ENCODE results near the gene ETV6. TPM values are rescaled to one million over a fixed set of nuclear protein-coding genes. Genes with fewer than 3 reads are reported as not detected.
A peak's percentile ranks its signal among the peaks of the same experiment; 100 is the strongest.

Gene ETV6
- total RNA-seq, 1 donor from 2014 or later: 7.3 TPM

DNA sequence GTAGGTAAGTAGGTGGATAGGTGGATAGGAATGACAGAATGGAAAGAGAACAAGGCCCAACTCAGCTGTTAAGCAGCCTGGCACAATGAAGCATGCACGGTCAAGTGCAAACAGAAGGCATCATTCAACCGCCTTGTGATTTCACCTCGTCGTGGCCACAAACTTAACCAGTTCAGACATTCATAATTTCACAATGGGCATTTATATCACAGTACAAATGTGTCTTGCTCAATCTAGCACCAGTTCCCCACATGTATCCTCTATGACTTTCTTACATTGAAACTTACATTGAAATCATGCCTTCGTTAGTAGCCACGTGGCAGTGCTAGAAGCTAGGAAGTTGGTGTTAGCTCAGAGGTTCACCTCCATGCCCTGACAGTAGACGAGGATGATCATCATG, 207.5 kb downstream of the ETV6 start:
- DNase-seq (ENCODE audit: low read depth in 2 of 2): no peak

DNA sequence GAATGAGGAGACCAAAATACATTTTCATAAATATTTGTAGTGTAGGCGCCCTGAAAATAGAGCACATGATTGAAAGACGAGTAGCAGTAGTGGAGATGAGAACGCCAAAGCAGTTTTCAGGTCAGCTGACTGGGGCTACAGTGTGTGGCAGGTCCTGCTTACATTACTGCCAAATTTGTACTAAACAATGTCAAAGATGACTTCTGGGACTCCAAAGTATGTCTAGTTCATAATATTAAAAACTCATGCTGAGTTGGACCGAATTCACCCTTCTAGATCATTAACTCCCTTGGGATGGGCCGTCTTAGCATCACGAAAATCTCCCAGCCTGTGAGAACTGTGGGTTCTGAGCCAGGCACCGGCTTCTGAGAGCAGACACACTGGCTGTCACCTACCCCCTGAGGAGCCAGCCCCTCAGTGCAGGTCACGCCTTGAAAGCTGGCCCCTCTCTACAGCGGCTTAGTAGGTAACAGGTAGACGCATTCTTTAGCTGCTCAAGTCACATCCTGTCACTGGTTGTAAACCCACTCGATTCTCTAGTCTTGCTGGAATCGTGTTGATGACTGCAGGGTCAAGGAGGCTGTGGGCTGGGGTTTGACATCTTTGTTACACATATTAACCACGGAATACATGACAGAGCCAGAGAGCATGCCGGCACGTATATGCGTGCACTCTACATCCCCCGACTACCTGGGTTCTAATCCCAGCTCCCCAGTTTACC, 210.4 kb downstream of the ETV6 start:
- DNase-seq (ENCODE audit: low read depth in 2 of 2): no peak

GRCh38 chr12:11861155-11861863, 211.8 kb downstream of the ETV6 start:
- no peak for DNase-seq (ENCODE audit: low read depth in 2 of 2)

DNA sequence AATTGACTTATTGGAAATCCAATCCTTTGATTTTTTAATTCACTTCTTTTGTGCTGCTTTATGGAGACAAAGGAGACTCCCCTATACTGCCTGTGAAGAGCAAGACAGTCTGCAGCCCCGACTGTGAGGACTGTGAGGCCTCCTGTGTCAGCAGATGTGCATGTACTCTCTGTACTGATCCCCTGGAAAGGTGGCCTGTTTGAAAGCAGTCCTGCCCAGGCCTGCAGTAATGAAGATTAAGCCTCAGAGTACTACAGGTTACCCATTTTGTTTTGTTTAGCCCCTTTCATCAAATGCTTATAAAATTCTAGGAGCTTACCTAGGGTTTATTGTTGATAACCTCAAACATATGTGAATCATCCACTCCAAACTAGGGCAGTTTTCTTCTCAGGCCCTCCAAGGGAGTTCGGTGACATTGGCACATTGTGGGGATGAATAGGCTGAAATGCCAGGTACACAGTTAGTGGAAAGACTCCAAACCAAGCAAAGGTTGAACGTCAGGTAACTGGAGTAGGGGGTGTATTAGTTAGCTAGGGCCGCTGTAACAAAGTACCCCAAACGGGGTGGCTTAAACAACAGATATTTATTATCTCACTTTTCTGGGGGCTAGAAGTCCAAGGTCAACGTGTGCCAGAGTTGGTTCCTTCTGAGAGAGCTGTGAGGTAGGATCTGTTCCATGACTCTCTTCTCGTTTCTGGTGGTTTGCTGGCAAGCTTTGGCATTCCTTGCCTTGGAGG, 212.6 kb downstream of the ETV6 start:
- DNase-seq (ENCODE audit: low read depth in 2 of 2): no peak

GRCh38 chr12:11862798-11863197, 213.3 kb downstream of the ETV6 start:
- DNase-seq (ENCODE audit: low read depth in 2 of 2): peak in 1 of 2 donors; percentile 69

GRCh38 chr12:11863478-11863906, 214.0 kb downstream of the ETV6 start:
- peak; percentile 61 to 70 for DNase-seq (ENCODE audit: low read depth in 2 of 2)

- peak in 1 of 2 donors; percentile 84 for DNase-seq (ENCODE audit: low read depth in 2 of 2)
Measured at GRCh38 chr12:11863988-11864387, 214.5 kb downstream of the ETV6 start.

DNA sequence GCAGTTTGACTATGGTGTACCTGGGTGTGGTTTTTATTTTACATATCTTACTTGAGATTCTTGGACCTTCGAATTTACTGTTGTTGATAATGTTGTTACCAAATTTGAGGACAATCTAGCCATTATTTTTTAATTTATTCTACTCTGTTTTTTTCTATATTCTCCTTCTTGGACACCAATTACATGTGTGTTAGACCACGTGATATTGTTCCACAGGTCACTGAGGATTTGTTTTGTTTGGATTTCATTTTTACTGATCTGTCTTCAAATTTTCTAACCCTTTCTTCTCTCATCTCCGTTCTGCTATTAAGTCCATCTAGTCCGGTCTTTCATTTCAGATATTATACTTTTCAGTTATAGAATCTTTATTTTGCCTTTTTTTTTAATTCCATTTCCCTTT, 216.3 kb downstream of the ETV6 start:
- DNase-seq (ENCODE audit: low read depth in 2 of 2): no peak

GRCh38 chr12:11868027-11868426, 218.6 kb downstream of the ETV6 start:
- DNase-seq (ENCODE audit: low read depth in 2 of 2): no peak

- no peak for DNase-seq (ENCODE audit: low read depth in 2 of 2)
Measured at GRCh38 chr12:11869406-11869805, 219.9 kb downstream of the ETV6 start.

- no peak for DNase-seq (ENCODE audit: low read depth in 2 of 2)
Measured at GRCh38 chr12:11870041-11870451, 220.6 kb downstream of the ETV6 start.

- no peak for DNase-seq (ENCODE audit: low read depth in 2 of 2)
Measured at GRCh38 chr12:11872055-11872454, 222.6 kb downstream of the ETV6 start.

- peak; percentile 62 to 79 for DNase-seq (ENCODE audit: low read depth in 2 of 2)
Measured at GRCh38 chr12:11875414-11875935, 226.0 kb downstream of the ETV6 start.

GRCh38 chr12:11876307-11876706, 226.8 kb downstream of the ETV6 start:
- peak in 1 of 2 donors; percentile 44 for DNase-seq (ENCODE audit: low read depth in 2 of 2)

GRCh38 chr12:11877102-11877826, 227.8 kb downstream of the ETV6 start:
- no peak for DNase-seq (ENCODE audit: low read depth in 2 of 2)

GRCh38 chr12:11877869-11878780, 228.7 kb downstream of the ETV6 start:
- peak; percentile 48 to 91 for DNase-seq (ENCODE audit: low read depth in 2 of 2)

DNA sequence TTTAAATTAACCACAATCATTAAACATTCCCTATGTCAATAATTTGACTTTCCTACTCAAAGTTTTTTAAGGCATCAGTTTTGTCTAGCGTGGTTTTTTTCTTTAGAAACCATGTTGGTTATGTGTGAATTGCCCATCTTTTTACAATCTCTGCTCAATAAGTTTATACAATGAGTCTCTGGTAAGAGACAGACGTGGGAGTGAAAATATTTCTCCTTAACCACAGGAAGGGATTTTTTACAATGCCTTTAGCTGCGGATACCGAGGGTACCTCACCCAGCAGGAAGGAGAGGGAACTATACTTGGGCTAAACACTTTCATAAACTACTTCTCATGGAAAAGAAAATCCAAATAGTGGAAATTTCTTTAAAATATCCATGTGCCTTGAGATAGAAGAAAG, 229.8 kb downstream of the ETV6 start:
- peak in 1 of 2 donors; percentile 62 for DNase-seq (ENCODE audit: low read depth in 2 of 2)

- no peak for DNase-seq (ENCODE audit: low read depth in 2 of 2)
Measured at GRCh38 chr12:11880381-11880780, 230.9 kb downstream of the ETV6 start.

DNA sequence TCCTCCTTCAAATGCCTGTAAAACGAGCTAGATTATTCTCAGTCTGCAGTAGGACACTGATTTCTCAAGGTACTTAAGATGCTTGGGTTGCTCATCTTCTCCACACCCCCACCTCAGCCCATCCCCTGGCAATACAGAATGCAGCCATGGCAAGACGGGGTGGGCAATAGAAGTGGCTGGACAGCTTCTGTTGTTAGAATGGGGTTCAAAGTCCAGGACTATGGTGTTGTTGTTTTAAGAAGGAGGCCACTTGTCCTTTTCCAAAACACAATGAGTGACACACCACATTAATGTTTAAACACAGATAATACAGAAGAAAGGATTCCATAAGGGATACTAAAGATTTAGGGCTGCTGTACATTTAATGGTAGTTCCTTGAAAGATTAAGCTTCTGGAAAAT, 232.4 kb downstream of the ETV6 start:
- DNase-seq (ENCODE audit: low read depth in 2 of 2): no peak

GRCh38 chr12:11882301-11883019, 233.0 kb downstream of the ETV6 start:
- DNase-seq (ENCODE audit: low read depth in 2 of 2): peak in 1 of 2 donors; percentile 46
